ENCODE data around the gene CRIP2.

Gene CRIP2

GRCh38 chr14:105498430-105499255, 24.0 kb downstream of the CRIP2 start:
- DNase-seq (ENCODE audit: low read depth in 2 of 2) = no peak

- DNase-seq (ENCODE audit: low read depth in 2 of 2) = no peak
Observed at GRCh38 chr14:105499256-105500035, 24.8 kb downstream of the CRIP2 start.

GRCh38 chr14:105500036-105500725, 25.6 kb downstream of the CRIP2 start:
- no peak for DNase-seq (ENCODE audit: low read depth in 2 of 2)

- DNase-seq (ENCODE audit: low read depth in 2 of 2) = no peak
Observed at GRCh38 chr14:105500726-105501101, 26.1 kb downstream of the CRIP2 start.

- DNase-seq (ENCODE audit: low read depth in 2 of 2) = no peak
Observed at GRCh38 chr14:105501504-105502291, 27.1 kb downstream of the CRIP2 start.

GRCh38 chr14:105502446-105503295, 28.1 kb downstream of the CRIP2 start:
- DNase-seq (ENCODE audit: low read depth in 2 of 2) = no peak

GRCh38 chr14:105503296-105503640, 28.6 kb downstream of the CRIP2 start:
- no peak for DNase-seq (ENCODE audit: low read depth in 2 of 2)

- DNase-seq (ENCODE audit: low read depth in 2 of 2) = no peak
Observed at GRCh38 chr14:105503935-105504692, 29.5 kb downstream of the CRIP2 start.

GRCh38 chr14:105505101-105505500, 30.5 kb downstream of the CRIP2 start:
- DNase-seq (ENCODE audit: low read depth in 2 of 2) = no peak

GRCh38 chr14:105507247-105507646, 32.6 kb downstream of the CRIP2 start:
- no peak for DNase-seq (ENCODE audit: low read depth in 2 of 2)

- DNase-seq (ENCODE audit: low read depth in 2 of 2) = no peak
Observed at GRCh38 chr14:105508069-105508468, 33.4 kb downstream of the CRIP2 start.

GRCh38 chr14:105508601-105509000, 34.0 kb downstream of the CRIP2 start:
- no peak for DNase-seq (ENCODE audit: low read depth in 2 of 2)

GRCh38 chr14:105517096-105517495, 42.5 kb downstream of the CRIP2 start:
- DNase-seq (ENCODE audit: low read depth in 2 of 2) = no peak

GRCh38 chr14:105519946-105520698, 45.5 kb downstream of the CRIP2 start:
- no peak for DNase-seq (ENCODE audit: low read depth in 2 of 2)

GRCh38 chr14:105525326-105525725, 50.7 kb downstream of the CRIP2 start:
- no peak for DNase-seq (ENCODE audit: low read depth in 2 of 2)

GRCh38 chr14:105525861-105526775, 51.5 kb downstream of the CRIP2 start, which contains the start of gene TMEM121:
Gene TMEM121, plus strand, starts transcription at chr14:105526583. Its CDS starts 2,252 bp downstream, at chr14:105528835.
- no peak for DNase-seq (ENCODE audit: low read depth in 2 of 2)

GRCh38 chr14:105526776-105527380, 52.3 kb downstream of the CRIP2 start:
- DNase-seq (ENCODE audit: low read depth in 2 of 2) = no peak

- DNase-seq (ENCODE audit: low read depth in 2 of 2) = no peak
Observed at GRCh38 chr14:105527381-105527825, 52.8 kb downstream of the CRIP2 start.

Data from activated CD8-positive, alpha-beta memory T cell treated with anti-CD3 and anti-CD28 coated beads for 4 hours (primary cell).